BLaER1 (cell line): Measurements from ENCODE around the gene TUBD1.
A peak's percentile ranks its signal among the peaks of the same experiment; 100 is the strongest.
"Not testable (repeated sequence)": the region's sequence is repeated elsewhere in the genome, so short reads cannot be mapped to it uniquely, and the experiment has no call there.

Experiments
- H3K27ac ChIP-seq: shearing (Covaris generic); formaldehyde crosslinking; 2 replicates; pipeline ENCODE4 v1.8.1; 2022
- H3K27me3 ChIP-seq: shearing (Covaris generic); formaldehyde crosslinking; 2 replicates; pipeline ENCODE4 v1.8.1; 2022
- H3K36me3 ChIP-seq: shearing (Covaris generic); formaldehyde crosslinking; 2 replicates; pipeline ENCODE4 v1.8.1; 2022
- H3K4me1 ChIP-seq: shearing (Covaris generic); formaldehyde crosslinking; 2 replicates; pipeline ENCODE4 v1.8.1; 2022
- H3K4me2 ChIP-seq: shearing (Covaris generic); formaldehyde crosslinking; 2 replicates; pipeline ENCODE4 v1.8.1; 2022
- H3K4me3 ChIP-seq: shearing (Covaris generic); formaldehyde crosslinking; 2 replicates; pipeline ENCODE4 v1.8.1; 2022
- H3K9ac ChIP-seq: shearing (Covaris generic); formaldehyde crosslinking; 2 replicates; pipeline ENCODE4 v1.8.1; 2022
- H3K9me3 ChIP-seq: shearing (Covaris generic); formaldehyde crosslinking; 2 replicates; pipeline ENCODE4 v1.8.1; 2022
- H4K20me1 ChIP-seq: shearing (Covaris generic); formaldehyde crosslinking; 2 replicates; pipeline ENCODE4 v1.8.1; 2022
- Cebpa-rat ChIP-seq: shearing (Covaris generic); IDR thresholded peaks from 2 replicates; pipeline ENCODE4 v1.8.1; 2022

The TUBD1 gene

DNA sequence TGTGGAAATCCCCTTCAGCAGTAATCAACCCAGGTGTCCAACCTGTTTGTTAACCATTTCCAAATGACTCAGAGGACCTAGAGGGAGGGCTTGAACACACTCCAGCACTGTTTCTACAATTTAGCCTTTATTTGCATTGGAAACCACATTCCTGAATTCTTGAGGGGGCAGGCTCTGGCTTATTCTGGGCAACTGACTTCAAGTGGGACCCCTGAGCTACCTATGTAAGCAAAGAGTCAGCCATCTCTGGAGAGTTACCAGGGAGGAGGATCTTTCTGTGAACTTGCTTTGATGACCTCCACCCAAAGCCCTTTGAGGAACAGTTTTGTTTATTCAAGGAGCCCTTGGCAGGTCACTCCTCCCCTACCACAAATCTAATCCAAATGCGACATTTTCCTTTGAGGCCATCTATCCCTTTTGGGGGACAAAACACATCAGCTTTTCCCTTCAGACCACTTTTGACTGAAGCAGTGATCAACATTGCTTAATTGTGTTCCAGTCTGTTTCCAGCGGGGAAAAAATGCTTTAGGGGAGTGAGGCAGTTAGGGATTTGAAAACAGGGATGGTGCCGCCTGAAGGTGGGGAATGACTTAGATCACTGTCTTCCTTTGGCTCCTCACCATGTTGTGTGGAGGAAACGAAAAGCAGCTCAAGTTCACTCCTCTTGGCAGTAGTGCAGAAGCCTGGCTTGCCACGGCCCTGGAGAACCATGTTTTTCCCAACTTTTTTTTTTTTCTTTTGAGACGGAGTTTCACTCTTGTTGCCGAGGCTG, 46.2 kb downstream of the TUBD1 start:
- Histone ChIP-seq H3K9me3 (no peaks in the 10 kb centered on the region), H4K20me1 (no peaks in the 10 kb centered on the region), H3K27ac (no peak overlapping the region), H3K36me3 (peaks cover 19% of the 10 kb centered on the region), H3K4me1 (peaks cover 23% of the 10 kb centered on the region), H3K4me3 (no peak overlapping the region), H3K4me2 (peak overlapping the region; percentile 36; the same call in 1 of the 2 replicates), H3K9ac (no peak overlapping the region), H3K27me3 (no peaks in the 10 kb centered on the region)
- no peak for TF ChIP-seq Cebpa-rat

- Histone ChIP-seq H3K4me1 (peaks cover 23% of the 10 kb centered on the region), H3K9me3 (no peaks in the 10 kb centered on the region), H4K20me1 (no peaks in the 10 kb centered on the region), H3K4me2 (peak overlapping the region; percentile 36; the same call in 1 of the 2 replicates), H3K27me3 (no peaks in the 10 kb centered on the region), H3K36me3 (peaks cover 19% of the 10 kb centered on the region), H3K4me3 (no peak overlapping the region), H3K9ac (no peak overlapping the region), H3K27ac (0 out of 2 replicates have a peak overlapping the region, but pooled peaks have one; percentile 4)
- TF ChIP-seq Cebpa-rat, result no peak
Measured at GRCh38 chr17:59845595-59846393, 46.9 kb downstream of the TUBD1 start.

DNA sequence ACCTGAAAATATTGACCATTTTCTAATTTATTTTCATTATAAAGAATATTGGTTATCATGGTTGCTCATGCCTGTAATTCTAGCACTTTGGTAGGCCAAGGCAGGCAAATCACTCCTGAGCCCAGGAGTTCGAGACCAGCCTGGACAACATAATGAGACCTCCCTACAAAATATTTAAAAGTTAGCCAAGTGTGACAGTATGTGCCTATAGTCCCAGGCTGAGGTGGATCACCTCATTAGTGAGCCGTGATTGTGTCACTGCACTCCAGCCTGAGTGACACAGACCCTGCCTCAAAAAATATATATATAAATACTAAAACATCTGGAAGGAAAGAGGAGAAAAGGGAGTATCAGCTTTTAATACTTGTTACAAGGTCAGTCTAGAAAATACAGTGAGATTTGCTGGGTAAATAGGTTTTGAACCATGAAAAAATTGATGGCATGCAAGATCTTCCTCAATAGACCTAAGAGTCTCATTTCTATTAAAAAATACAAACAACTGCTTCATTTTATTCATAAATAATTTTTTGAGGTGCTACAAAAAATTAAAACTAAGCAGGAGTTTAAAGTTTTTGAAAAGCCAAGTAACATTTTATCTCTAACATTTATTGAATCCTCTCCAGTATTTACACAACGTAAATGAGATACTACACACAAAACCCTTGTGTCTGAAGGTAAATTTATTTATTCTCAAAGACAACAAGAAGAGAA, 47.7 kb downstream of the TUBD1 start:
- peaks cover 24% of the 10 kb centered on the region for H3K4me1 ChIP-seq
- no peaks in the 10 kb centered on the region for H4K20me1 ChIP-seq
- no peak overlapping the region for H3K4me3 ChIP-seq
- peaks cover 20% of the 10 kb centered on the region for H3K36me3 ChIP-seq
- no peak overlapping the region for H3K27ac ChIP-seq
- 0 out of 2 replicates have a peak overlapping the region, but pooled peaks have one; percentile 36 for H3K4me2 ChIP-seq
- no peaks in the 10 kb centered on the region for H3K9me3 ChIP-seq
- TF ChIP-seq Cebpa-rat, result no peak
- no peak overlapping the region for H3K9ac ChIP-seq
- H3K27me3 ChIP-seq, result no peaks in the 10 kb centered on the region

DNA sequence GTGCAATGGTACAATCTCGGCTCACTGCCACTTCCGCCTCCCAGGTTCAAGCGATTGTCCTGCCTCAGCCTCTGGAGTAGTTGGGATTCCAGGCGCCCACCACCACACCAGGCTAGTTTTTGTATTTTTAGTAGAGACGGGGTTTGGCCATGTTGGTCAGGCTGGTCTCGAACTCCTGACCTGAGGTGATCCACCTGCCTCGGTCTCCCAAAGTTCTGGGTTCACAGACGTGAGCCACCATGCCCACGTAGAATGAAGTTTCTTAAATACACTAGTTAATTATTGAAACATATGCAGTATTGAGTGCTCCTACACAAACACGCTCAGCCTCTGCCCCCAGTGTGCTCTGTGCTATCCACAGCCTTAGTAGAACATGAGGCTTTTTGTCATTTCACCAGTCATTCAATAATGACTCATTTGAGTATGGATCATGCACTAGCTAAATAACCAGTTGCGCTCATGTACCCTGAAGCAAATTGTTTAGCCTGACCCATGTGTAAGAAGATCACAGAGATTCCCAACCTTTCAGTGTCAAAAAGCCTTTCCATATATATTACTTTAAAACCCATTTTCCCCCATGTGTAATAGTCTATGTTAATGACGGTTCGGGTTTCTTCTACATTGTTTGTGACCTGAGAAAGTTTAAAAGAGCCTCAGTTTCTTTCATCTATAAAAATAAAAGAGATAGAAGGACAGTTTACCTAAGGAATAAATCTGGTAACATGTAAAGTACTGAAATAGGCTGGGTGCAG, 49.7 kb downstream of the TUBD1 start:
- Histone ChIP-seq H3K4me2 (no peak overlapping the region), H4K20me1 (no peaks in the 10 kb centered on the region), H3K9me3 (no peaks in the 10 kb centered on the region), H3K4me1 (peaks cover 34% of the 10 kb centered on the region), H3K36me3 (peaks cover 33% of the 10 kb centered on the region), H3K9ac (no peak overlapping the region), H3K4me3 (no peak overlapping the region), H3K27me3 (no peaks in the 10 kb centered on the region), H3K27ac (no peak overlapping the region)
- no peak for TF ChIP-seq Cebpa-rat

GRCh38 chr17:59841882-59842263, 50.9 kb downstream of the TUBD1 start:
- H3K9me3 ChIP-seq, H4K20me1 ChIP-seq, H3K27me3 ChIP-seq, H3K4me3 ChIP-seq, H3K9ac ChIP-seq, H3K27ac ChIP-seq, H3K4me2 ChIP-seq: not testable (repeated sequence)
- Histone ChIP-seq H3K4me1 (peaks cover 47% of the 10 kb centered on the region), H3K36me3 (peaks cover 33% of the 10 kb centered on the region)

DNA sequence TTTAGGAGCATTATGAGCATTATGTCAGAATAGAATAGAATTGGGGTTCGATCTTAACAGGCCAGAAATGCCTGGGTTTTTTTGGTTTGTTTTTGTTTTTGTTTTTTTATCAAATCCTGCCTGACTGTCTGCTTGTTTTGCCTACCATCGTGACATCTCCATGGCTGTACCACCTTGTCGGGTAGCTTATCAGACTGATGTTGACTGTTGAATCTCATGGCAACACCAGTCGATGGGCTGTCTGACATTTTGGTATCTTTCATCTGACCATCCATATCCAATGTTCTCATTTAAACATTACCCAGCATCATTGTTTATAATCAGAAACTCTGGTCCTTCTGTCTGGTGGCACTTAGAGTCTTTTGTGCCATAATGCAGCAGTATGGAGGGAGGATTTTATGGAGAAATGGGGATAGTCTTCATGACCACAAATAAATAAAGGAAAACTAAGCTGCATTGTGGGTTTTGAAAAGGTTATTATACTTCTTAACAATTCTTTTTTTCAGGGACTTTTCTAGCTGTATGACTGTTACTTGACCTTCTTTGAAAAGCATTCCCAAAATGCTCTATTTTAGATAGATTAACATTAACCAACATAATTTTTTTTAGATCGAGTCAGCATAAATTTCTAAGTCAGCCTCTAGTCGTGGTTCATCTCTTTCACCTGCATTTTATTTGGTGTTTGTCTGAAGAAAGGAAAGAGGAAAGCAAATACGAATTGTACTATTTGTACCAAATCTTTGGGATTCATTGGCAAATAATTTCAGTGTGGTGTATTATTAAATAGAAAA, 51.5 kb downstream of the TUBD1 start:
- not testable (repeated sequence) for H3K27ac ChIP-seq, H3K9me3 ChIP-seq, H3K4me3 ChIP-seq, H4K20me1 ChIP-seq, H3K9ac ChIP-seq, H3K27me3 ChIP-seq
- peaks cover 49% of the 10 kb centered on the region for H3K4me1 ChIP-seq
- 0 out of 2 replicates have a peak overlapping the region, but pooled peaks have one; percentile 81 for H3K4me2 ChIP-seq
- H3K36me3 ChIP-seq, result peaks cover 33% of the 10 kb centered on the region

DNA sequence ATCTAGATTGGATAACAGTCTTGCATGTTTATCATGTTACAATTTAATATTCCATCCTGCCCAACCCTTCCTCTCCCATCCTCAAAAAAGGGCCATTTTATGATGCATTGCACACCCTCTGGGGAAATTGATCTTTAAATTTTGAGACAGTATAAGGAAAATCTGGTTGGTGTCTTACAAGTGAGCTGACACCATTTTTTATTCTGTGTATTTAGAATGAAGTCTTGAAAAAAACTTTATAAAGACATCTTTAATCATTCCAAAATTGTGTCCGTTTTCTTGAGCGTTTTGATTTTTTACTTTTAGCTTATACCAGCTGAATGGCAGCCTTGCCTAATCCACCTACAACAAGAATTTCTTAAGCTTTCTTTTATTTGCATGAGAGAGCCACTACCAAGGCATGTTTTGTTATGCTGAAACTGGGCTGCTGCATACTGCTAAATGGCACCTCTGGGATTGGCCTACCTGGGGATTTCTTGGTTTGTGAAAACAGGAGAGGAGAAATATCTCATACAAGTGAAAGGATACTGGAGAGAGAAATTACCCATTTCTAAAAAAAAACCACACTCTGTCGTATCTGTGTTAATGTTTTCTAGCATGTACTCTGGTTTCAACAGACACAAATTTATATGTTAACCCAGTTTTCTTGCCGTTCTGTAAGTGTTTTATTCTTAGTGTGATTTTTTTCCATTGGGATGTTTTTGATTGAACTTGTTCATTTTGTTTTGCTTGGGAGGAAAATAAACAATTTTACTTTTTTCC, 52.2 kb downstream of the TUBD1 start:
- H3K27me3 ChIP-seq, result no peaks in the 10 kb centered on the region
- TF ChIP-seq Cebpa-rat, result no peak
- H3K4me2 ChIP-seq, result peak overlapping the region; percentile 81; the same call in 1 of the 2 replicates
- H4K20me1 ChIP-seq, result no peaks in the 10 kb centered on the region
- H3K9ac ChIP-seq, result no peak overlapping the region
- H3K4me1 ChIP-seq, result peaks cover 45% of the 10 kb centered on the region
- no peaks in the 10 kb centered on the region for H3K9me3 ChIP-seq
- H3K36me3 ChIP-seq, result peaks cover 33% of the 10 kb centered on the region
- no peak overlapping the region for H3K4me3 ChIP-seq
- no peak overlapping the region for H3K27ac ChIP-seq

GRCh38 chr17:59839651-59840328, 53.0 kb downstream of the TUBD1 start:
- Histone ChIP-seq H3K27ac (no peak overlapping the region), H3K9ac (no peak overlapping the region), H3K36me3 (peaks cover 33% of the 10 kb centered on the region), H3K9me3 (no peaks in the 10 kb centered on the region), H3K27me3 (no peaks in the 10 kb centered on the region), H3K4me2 (peak overlapping the region; percentile 81), H4K20me1 (no peaks in the 10 kb centered on the region), H3K4me1 (peaks cover 43% of the 10 kb centered on the region), H3K4me3 (peak overlapping the region; percentile 63)
- TF ChIP-seq Cebpa-rat, result no peak
